GM12891 (cell line): ENCODE results near the gene MLLT6.

Experiments used
- DNase-seq: peaks from one replicate; pipeline ENCODE4 v3.0.0; 2011; ENCODE audit warnings: low spot score; ENCODE audit not compliant: insufficient read length
- FAIRE-seq: peaks from 2 replicates; lab custom pipeline; 2011; peaks lifted over from hg19 to GRCh38; lab: Jason Lieb, UNC
- PAX5 ChIP-seq: IDR thresholded peaks from 2 replicates; pipeline ENCODE4 v1.6.1; 2011; ENCODE audit warnings: low read length, moderate library complexity, mild to moderate bottlenecking; ENCODE audit not compliant: insufficient read depth, severe bottlenecking
- POLR2A ChIP-seq: IDR thresholded peaks from 2 replicates; pipeline ENCODE4 v1.6.1; 2011; ENCODE audit warnings: low read depth, low read length, control low read depth
- POLR2AphosphoS5 ChIP-seq: IDR thresholded peaks from 2 replicates; pipeline ENCODE4 v1.6.1; 2011; ENCODE audit warnings: low read depth, low read length, control low read depth
- POU2F2 ChIP-seq: IDR thresholded peaks from 2 replicates; pipeline ENCODE4 v1.6.1; 2011; ENCODE audit warnings: low read depth, mild to moderate bottlenecking, control low read depth, low read length, moderate library complexity
- SPI1 ChIP-seq: IDR thresholded peaks from 2 replicates; pipeline ENCODE4 v1.6.1; 2011; ENCODE audit warnings: low read depth, low read length, control low read depth
- TAF1 ChIP-seq: IDR thresholded peaks from 2 replicates; pipeline ENCODE4 v1.6.1; 2011; ENCODE audit warnings: low read depth, low read length, control low read depth

Gene MLLT6

DNA sequence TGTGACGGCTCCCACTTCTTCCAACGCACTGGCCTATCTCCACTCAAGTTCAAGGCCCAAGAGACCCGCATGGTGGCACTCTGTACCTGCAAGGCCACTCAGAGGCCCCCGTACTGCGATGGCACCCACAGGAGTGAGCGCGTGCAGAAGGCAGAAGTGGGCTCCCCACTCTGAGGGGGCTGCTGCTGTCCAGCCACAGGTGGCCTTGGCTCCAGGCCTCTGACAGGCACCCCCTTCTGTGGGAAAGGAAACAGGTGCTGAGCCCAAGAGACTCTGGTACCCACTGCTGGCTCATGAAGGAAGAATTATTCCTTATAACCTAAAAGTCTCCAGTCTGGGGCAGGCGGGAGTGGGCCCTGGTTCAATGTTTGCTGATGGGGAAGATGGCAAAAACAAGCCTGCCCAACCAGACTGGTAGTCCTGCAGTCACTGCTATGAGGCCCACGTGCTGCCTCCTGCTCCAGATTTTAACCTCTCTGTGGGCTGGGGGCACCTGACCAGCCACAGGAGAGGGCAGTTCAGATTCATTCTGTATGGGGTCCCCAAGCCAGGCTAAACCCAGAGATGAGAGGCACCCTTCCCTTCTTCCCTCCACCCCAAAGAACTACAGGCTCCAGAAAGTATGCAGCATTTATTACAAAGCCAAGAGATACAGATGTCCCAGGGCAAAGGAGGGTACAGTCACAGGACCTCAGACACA, 28.4 kb downstream of the MLLT6 start:
- TF ChIP-seq SPI1 = no peak
- no peak for TF ChIP-seq POLR2AphosphoS5
- no peak for TF ChIP-seq POLR2A
- TF ChIP-seq POU2F2 = no peak
- no peak for TF ChIP-seq TAF1
- no peak for TF ChIP-seq PAX5
- FAIRE-seq = no peak
- no peak for DNase-seq

- FAIRE-seq (no peak), DNase-seq (no peak)
- TF ChIP-seq POLR2AphosphoS5 = no peak
- TF ChIP-seq SPI1 = no peak
- no peak for TF ChIP-seq TAF1
- no peak for TF ChIP-seq PAX5
- no peak for TF ChIP-seq POU2F2
- no peak for TF ChIP-seq POLR2A
These were observed 29.2 kb downstream of the MLLT6 start for GRCh38 chr17:38733982-38734973.

GRCh38 chr17:38735161-38735997, 30.3 kb downstream of the MLLT6 start:
- FAIRE-seq = no peak
- TF ChIP-seq POLR2AphosphoS5 (no peak), POU2F2 (no peak), TAF1 (no peak), POLR2A (no peak), SPI1 (no peak), PAX5 (no peak)
- DNase-seq = peak; percentile 86

DNA sequence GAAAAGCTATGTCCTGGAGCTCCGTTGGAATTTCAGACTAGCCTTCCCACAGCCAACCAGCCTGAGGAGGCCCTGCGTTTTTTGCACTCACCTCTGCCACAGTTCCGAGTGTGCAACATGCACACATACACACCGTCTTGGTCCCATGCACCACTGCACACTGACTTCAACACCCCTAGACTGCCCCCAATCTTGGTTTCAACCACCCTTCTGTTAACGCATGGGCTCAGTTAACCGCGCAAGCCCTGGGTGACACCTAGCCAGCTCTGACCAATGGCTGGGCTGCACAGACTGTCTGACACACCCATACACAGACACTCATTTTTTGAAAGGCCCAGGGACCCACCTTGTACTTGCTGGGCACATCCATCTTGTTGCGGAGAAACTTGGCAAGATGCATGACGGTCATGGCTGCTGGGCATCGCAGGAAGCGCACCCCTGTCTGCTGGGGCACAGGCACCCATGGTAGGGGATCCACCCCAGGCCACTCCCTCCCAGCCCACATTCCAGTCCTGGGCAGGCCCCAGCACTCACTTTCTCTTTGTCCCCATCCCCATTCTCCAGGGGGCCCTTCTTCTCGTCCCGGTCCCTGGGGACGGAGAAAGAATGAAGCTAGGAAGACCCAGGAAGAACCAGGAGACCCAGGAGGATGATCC, 33.1 kb downstream of the MLLT6 start:
- FAIRE-seq = no peak
- TF ChIP-seq SPI1 = no peak
- TF ChIP-seq PAX5 = peak; percentile 81
- DNase-seq = peak; percentile 77

DNA sequence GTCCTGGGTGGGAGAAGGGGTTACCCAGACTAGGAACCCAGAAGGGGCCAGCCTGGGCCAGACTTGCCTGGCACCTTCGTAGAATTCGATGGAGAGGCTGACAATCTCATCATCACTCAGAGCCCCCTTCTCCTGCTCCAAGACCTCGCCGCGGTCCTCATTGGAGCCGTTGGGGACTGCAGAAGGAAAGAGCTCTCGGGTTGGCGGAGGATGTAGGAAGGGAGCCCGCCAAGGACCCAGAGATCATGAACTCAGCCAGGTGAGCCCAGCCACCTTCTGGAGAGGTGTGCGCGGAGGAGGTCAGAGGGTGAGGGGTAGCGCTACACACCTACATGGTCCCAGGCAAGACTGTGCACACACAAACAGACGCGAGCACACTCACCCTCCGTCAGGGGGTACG, 33.6 kb downstream of the MLLT6 start:
- FAIRE-seq (no peak), DNase-seq (no peak)

GRCh38 chr17:38739305-38739704, 34.2 kb downstream of the MLLT6 start:
- FAIRE-seq (no peak), DNase-seq (no peak)
- no peak for TF ChIP-seq PAX5
- TF ChIP-seq POU2F2 = no peak
- TF ChIP-seq TAF1 = no peak
- TF ChIP-seq SPI1 = no peak
- TF ChIP-seq POLR2A = no peak
- TF ChIP-seq POLR2AphosphoS5 = no peak

More for the DNA sequence above, 33.6 kb downstream of the MLLT6 start:
- TF ChIP-seq TAF1 (no peak), POLR2AphosphoS5 (no peak), SPI1 (no peak)

DNA sequence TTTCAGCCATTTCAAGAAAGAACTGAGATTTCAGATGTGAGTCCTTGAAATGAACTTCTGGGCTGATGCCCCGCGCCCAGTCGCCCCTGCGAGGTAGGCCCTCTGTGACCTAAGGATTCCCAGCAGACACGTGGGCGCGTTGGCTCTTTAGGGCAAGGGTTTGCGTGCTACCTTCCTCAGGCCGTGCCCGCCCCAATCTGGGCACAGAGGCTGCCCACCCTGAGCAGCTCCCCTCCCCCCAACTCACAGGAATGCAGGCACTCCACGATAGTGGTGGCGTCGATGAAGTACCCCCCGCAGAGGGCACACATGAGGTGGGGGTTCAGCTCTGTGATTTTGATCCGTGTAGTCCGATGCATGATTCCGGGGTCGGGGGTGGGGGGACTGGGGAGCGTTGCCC, 35.0 kb downstream of the MLLT6 start:
- TF ChIP-seq SPI1 = no peak
- TF ChIP-seq POLR2AphosphoS5 = no peak
- FAIRE-seq (no peak), DNase-seq (no peak)

DNA sequence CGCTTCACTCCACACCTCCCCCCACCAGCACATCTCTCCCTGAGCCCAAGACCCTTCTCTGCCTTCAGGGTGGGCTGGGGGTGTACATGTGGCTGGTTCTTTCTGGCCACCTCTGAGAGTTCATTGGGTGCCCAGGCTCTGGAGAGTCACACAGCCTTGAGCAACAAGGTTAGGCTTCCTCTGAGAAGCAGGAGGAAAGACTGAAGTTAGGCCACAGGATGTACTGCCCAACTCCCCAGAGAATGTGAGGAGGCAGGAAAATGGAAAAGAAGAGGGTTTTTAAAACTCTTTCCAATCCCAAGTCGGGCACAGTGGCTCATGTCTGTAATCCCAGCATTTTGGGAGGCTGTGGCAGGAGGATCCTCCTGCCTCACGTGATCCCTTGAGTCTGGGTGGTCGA, 35.7 kb downstream of the MLLT6 start:
- no peak for TF ChIP-seq SPI1
- TF ChIP-seq PAX5 = no peak
- TF ChIP-seq POLR2A = no peak
- no peak for TF ChIP-seq POLR2AphosphoS5
- no peak for TF ChIP-seq TAF1
- no peak for TF ChIP-seq POU2F2
- no peak for FAIRE-seq
- DNase-seq = no peak
